Brain microvascular endothelial cell (primary cell): ENCODE results near the gene SPTAN1.
"Not testable (repeated sequence)": the region's sequence is repeated elsewhere in the genome, so short reads cannot be mapped to it uniquely, and the experiment has no call there.

Experiments
- DNase-seq: peaks from one replicate; pipeline ENCODE4 v3.0.0-alpha.2; 2020
- H3K27ac ChIP-seq: fragments of 250-450 bp; sonication (Bioruptor Pico); 2 replicates; pipeline ENCODE4 v1.5.1; 2020; ENCODE audit warnings: mild to moderate bottlenecking, moderate library complexity
- H3K27me3 ChIP-seq: fragments of 250-450 bp; sonication (Bioruptor Pico); replicated peaks from 2 replicates; pipeline ENCODE4 v1.5.1; 2020; ENCODE audit warnings: mild to moderate bottlenecking
- H3K36me3 ChIP-seq: fragments of 250-450 bp; sonication (Bioruptor Pico); replicated peaks from 2 replicates; pipeline ENCODE4 v1.5.1; 2020; ENCODE audit warnings: mild to moderate bottlenecking
- H3K4me3 ChIP-seq: 2 replicates; pipeline ENCODE4 v1.5.1; 2011; ENCODE audit warnings: low read depth, mild to moderate bottlenecking, control low read depth, low read length, moderate library complexity
- in situ Hi-C: cut with HindIII; loops from 2 replicates; pipeline ENCODE4 v1.10.0; 2017; ENCODE audit warnings: low sequenced_read_pairs, low pct_ligation_motif_present
- TF ChIP-seq, protein P1 (sequence below): IDR thresholded peaks from 2 replicates; pipeline ENCODE4 v1.5.1; 2011; ENCODE audit warnings: low read depth, mild to moderate bottlenecking, moderate library complexity, low read length, control low read depth, inconsistent platforms; ENCODE audit errors: missing control alignments

SPTAN1 gene

DNA sequence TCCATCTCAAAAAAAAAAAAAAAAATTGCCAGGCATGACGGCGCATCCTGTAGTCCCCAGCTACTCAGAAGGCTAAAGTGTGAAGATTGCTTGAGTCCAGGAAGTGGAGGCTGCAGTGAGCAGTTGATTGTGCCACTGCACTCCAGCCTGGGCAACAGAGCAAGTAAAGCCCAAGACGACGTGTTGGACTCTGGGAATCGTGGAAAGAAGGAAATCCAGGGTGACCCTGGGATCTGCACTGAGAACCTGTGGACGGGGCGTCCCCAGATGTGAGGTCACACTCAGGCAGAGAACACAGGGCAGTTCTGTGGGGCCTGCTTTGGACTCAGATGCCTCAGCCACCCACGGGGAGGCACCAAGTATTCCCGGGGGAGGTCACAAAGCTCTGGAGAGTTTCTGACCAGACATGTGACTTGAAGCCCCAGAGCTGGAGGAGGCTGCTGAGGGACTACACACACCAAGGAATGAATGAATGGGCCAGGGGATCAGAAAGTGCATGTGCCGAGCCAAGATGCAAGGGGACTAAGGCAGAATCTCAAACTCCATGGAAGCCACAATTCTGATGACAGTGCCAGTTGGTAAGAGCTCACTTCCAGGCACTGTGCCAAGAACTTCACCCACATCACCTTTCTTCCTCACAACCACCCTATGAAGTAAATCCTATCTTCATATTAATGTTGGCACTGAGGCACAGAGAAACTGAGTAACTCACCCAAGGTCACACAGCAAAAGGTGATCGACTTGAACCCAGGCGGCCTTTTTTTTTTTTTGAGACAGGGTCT, 91.3 kb downstream of the SPTAN1 start:
- Histone ChIP-seq H3K27me3 (no peaks in the 10 kb centered on the region), H3K4me3 (no peak overlapping the region), H3K27ac (no peak overlapping the region), H3K36me3 (peaks cover 2% of the 10 kb centered on the region)
- in situ Hi-C loops: no loop called here
- DNase-seq: no peak
- TF ChIP-seq, protein P1, sequence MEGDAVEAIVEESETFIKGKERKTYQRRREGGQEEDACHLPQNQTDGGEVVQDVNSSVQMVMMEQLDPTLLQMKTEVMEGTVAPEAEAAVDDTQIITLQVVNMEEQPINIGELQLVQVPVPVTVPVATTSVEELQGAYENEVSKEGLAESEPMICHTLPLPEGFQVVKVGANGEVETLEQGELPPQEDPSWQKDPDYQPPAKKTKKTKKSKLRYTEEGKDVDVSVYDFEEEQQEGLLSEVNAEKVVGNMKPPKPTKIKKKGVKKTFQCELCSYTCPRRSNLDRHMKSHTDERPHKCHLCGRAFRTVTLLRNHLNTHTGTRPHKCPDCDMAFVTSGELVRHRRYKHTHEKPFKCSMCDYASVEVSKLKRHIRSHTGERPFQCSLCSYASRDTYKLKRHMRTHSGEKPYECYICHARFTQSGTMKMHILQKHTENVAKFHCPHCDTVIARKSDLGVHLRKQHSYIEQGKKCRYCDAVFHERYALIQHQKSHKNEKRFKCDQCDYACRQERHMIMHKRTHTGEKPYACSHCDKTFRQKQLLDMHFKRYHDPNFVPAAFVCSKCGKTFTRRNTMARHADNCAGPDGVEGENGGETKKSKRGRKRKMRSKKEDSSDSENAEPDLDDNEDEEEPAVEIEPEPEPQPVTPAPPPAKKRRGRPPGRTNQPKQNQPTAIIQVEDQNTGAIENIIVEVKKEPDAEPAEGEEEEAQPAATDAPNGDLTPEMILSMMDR: no peak

DNA sequence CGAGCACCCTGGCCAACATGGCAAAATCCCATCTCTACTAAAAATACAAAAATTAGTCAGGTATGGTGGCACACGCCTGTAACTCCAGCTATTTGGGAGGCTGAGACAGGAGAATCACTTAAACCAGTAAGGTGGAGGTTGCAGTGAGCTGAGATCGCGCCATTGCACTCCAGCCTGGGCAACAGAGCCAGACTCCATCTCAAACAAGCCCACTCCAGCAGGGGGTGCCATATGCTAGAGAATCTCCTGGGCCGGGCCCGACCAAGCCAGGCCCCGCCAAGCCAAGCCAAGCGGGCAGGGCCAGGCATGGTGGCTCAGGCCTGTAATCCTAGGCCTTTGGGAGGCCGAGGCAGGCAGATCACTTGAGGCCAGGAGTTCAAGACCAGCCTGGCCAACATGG, 95.8 kb downstream of the SPTAN1 start:
- H3K27me3 ChIP-seq, H3K36me3 ChIP-seq, H3K27ac ChIP-seq, in situ Hi-C loops, H3K4me3 ChIP-seq: not testable (repeated sequence)
- TF ChIP-seq, protein P1: peak; percentile 44
- peak; percentile 11 for DNase-seq

DNA sequence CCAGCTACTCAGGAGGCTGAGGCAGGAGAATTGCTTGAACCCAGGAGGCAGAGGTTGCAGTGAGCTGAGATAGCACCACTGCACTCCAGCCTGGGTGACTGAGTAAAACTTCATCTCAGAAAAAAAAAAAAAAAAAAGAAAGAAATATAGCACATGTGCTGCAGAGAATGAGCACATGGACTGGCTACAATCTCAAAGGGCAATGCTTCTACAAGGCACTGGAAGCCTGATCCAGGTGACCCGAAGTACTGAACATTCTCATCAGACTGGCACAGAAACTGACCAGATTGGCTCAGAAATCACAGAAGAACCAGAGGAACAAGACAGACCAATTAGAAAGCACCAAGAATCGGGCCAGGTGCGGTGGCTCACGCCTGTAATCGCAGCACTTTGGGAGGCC, 99.4 kb downstream of the SPTAN1 start:
- in situ Hi-C loops: no loop called here
- H3K27me3 ChIP-seq: no peaks in the 10 kb centered on the region
- no peaks in the 10 kb centered on the region for H3K36me3 ChIP-seq
- H3K27ac ChIP-seq: no peak overlapping the region
- TF ChIP-seq, protein P1: no peak
- DNase-seq: no peak
- H3K4me3 ChIP-seq: no peak overlapping the region

DNA sequence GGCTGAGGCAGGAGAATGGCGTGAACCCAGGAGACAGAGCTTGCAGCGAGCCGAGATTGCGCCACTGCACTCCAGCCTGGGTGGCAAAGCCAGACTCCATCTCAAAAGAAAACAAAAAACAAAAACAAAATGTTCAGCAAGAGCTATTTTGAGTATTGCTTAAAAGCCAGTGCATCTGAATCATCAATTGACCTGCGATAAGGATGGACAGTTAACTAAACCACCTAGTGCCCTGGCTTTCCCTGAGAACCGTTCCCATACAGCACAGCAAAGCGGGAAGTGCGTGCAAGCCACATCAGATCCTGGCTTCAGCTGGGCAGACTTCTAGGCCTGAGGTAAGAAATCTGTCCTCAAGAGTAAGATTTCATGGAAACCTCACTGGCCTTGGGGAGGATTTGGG, 101.5 kb downstream of the SPTAN1 start:
- no peaks in the 10 kb centered on the region for H3K36me3 ChIP-seq
- no peak for DNase-seq
- no peaks in the 10 kb centered on the region for H3K27me3 ChIP-seq
- in situ Hi-C loops: no loop called here
- TF ChIP-seq, protein P1: no peak
- no peak overlapping the region for H3K27ac ChIP-seq
- H3K4me3 ChIP-seq: no peak overlapping the region

DNA sequence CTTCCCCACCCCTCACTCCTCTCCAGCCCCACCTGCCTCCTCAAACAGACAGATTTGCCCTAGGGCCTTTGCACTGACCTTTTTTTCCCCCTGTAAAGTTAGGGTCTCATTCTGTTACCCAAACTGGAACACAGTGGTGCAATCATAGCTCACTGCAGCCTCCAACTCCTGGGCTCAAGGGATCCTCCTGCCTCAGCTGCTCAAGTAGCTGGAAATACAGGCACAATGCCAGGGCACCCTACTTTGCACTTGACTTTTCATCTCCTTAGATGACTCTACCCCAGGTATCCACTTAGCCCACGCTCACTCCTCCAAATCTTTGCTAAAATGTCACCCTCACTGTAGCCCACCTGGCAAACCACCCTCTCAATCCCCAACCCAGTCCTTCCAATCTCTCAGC, 102.1 kb downstream of the SPTAN1 start:
- in situ Hi-C loops: no loop called here

More for the DNA sequence above, 102.1 kb downstream of the SPTAN1 start:
- no peak overlapping the region for H3K27ac ChIP-seq
- DNase-seq: no peak
- H3K27me3 ChIP-seq: no peaks in the 10 kb centered on the region
- TF ChIP-seq, protein P1: no peak
- H3K36me3 ChIP-seq: no peaks in the 10 kb centered on the region
- H3K4me3 ChIP-seq: no peak overlapping the region
